NOMO-1 treated with dmso at 0.1 percent for 144 hours (cell line): ENCODE data around the gene CCDC87.
"Not testable (repeated sequence)": the region's sequence is repeated elsewhere in the genome, so short reads cannot be mapped to it uniquely, and the experiment has no call there.

Experiments used
- DNase-seq: peaks from one replicate; lab custom pipeline; 2025; ENCODE audit not compliant: unreplicated experiment; lab: John Stamatoyannopoulos, UW

Gene CCDC87

DNA sequence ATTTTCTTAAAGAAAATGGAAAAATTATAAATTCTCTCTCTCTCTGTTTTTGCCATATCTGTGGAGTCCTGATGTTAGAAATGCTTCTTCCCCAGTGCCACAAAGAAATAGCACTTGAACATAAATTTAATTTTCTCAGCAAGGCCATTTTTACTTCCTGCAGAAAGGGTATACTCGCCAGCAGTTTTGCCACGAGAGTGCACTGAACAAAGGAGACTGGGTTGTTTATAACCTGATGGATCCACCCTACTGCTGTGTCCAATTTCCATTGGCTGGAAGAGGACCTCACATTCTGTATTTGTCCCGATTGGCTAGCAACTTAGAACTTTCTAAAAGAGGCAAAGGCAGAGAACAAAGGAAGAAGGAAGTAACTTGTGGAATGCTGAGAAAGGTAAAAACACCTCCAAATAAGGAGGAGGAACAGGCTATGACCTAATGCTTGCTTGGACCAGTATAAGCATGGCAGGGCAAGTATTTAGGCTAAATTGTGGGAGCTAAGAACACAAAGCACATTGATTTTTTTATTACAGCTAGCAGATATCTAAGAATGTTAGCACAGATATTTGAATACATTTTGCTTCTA, 10.2 kb downstream of the CCDC87 start:
- not testable (repeated sequence) for DNase-seq

DNA sequence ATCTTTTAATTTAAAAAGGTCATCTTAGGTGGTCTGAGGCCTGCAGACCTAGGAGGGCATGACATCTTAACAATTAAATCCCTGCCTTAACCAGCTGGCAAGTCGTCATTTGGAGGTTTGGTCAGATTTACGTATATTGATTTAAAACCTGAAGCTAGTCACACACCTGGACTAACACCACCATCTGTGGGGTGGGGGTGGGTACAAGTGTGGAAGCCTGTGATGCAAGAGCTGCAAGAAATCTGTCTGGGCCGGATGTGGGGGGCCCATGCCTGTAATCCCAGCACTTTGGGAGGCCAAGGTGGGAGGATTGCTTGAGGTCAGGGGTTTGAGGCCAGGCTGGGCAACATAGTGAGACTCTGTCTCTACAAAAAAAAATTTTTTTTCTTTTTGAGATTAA, 11.6 kb downstream of the CCDC87 start:
- DNase-seq: no peak

DNA sequence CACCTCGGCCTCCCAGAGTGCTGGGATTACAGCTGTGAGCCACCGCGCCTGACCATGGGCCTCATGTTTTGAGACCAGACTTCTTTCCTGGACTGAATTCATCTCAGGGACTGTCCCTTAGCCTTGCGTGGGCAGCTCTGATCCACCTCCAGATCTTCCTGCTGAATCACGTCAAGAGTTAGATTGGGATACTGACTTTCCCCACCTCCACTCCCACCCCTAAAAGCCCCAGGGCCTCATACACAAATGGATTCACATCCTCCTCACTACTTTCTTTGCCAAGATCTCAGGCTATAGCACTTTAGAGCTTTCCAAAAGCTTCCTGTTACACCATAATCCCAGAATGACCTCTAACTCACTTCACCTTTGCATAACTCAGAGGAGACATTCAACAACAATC, 12.1 kb downstream of the CCDC87 start:
- DNase-seq: no peak

DNA sequence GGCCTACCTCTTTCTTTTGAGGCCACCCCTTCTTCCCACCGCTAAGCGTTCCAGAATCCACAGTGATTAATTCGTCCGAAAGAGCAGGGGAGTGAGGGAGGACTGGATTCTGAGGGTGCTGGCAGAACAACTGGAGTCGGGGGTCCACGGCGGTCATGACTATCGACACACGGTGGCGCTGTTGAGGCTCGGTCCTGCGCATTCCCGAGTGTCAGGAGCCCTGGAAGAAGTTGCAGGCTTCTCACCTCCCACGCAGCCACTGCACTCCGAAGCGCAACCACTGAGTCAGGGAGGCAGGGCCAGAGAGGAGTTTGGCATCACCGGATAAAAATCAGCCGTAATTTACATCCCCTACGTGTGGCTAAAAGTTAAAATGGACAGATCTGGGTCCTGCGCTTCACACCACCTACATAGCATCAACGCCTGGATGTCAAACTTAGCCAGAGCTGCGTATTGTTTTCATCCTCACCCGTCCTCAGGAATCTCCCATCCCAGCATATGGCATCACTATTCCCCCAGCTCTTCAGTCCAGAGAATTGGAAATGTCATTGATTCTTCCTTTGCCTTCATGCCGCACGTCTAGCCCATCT, 13.8 kb downstream of the CCDC87 start:
- DNase-seq: peak; percentile 27

DNA sequence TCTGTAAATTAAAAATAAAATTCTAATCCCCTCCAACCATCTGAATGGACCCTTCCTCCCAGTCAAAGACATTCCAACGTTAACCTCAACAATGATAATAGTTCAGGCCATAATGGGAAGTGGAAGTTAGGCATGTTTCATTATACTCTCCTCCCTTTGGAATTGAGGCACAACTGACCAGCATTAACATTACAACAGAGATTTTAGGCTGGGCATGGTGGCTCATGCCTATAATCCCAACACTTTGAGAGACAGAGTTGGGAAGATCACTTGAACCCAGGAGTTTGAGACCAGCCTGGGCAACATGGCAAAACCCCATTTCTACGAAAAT, 22.0 kb downstream of the CCDC87 start:
- no peak for DNase-seq

DNA sequence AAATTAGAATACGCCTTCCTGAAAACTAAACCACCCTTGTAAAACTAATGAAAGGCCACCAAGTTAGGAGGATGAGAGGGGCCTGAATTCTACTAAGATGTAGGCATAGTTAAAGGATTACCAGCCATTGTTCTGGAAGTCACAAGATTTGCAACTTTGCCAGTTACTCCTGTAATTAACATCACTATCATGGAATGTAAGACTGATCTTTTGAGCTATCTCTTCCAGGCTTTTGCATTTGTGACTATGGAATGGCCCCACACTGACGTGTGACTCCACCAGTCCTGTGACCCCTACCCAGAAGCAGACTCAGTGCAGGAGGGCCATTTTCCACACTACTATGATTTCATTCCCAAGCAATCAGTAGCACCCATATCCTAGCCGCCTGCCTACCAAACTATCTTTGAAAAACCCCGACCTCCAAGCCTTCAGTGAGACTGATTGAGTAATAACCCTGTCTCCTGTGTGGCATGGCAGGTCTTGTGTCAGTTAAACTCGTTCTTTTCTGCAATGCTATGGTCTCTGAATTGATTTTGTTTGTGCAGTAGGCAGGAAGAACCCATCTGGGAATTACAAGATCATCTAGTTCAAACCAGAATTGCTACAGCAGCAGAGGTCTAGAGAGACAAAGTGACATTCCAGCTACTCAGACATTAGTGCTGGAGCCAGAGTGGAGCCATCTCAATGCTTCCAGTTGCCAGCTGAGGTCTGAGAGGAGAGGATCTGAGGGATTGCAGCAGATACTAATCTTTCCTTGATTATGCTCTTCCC, 22.6 kb downstream of the CCDC87 start:
- no peak for DNase-seq

DNA sequence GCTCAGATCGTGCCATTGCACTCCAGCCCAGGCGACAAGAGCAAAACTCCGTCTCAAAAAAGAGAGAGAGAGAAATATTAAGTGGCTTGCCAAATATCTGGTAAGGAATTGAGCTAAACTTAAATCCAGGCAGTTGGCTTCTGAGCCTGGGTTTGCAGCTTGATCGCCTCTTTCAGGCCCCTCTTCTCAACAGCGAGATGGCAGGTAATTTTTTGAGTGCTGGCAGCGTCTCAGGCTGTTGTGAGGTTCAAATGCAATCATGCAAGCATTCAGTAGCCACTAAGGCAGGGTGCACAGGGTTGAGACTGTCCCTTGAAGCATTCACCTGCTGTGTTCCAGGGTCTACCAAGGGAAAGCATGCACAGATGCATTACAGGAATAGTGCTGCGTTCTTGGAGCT, 23.8 kb downstream of the CCDC87 start:
- no peak for DNase-seq

DNA sequence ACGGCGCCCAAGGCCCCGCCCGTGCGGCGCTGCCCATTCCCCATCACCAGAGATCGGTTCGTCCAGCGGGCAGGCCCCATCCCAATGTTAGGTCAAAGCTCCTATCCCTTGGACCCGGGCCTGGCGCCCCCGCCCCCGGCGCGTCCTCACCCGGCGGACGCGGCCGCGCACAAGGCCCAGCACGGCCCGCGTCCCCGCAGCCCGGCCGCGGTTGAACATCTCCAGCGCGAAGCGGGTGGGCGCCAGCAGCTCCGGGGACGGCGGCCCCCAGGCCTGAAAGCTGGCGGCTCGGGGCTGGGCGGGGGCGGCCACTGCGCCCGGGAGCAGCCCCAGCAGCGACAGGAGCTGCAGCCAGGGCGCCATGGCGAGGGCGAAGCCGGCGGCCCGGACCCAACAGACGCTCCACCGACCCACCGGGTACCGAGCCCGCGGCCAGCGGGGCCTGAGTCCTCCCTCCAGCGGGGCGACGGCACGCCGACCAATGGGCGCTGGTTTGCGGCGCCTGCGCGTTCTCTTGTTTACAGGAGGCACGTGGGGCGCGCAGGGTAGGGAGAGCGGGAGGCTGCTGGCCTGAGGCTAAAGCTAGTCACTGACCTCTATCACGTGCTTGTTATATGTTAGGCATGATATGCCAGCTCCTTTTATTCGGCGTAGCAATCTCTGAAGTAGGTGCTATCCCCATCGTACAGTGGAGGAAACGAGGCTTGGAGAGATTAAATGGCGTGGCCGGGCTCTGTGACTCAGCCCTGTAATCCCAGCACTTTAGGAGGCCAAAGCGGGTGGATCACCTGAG, 24.5 kb downstream of the CCDC87 start, which contains the start of gene CTSF:
Gene CTSF, minus strand, starts transcription at position 483 of the 793 bp plus-strand sequence. Its CDS starts 120 bp downstream, at position 363.
- DNase-seq: peak; percentile 26

DNA sequence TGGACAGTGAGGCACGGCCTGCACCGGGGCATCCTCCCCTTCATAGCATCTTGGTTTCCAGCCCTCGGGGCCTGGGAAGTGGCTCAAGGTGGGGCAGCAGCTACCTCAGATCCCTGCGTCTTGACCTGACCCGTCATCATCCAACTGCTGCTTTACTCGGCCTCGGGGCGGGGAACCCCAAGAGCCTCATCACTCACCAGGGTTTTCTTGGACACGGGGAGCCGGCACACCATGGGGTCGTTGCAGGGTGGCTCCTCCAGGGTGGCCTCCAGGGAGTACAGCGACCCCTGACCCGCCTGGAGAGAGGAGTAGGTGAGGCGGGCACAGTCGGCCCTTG, 25.1 kb downstream of the CCDC87 start:
- DNase-seq: no peak

DNA sequence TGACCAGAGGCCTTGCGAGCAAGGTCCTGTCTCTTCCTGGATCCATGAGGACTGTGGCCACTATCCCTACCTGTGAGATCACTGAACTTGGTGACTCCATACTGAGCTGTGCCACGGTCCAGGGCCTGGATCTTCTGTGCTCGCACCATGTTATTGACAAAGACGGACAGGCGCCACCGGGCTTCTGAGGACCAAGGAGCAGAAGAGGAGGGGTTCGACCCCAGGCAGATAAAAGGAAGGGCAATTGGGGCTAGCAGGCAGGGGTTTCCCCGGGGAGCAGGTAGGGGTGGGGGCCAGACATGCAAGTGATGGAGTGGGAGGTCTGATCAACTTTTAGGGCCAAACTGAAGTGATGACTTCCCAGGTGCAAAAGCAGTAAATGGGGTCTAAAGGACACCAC, 26.6 kb downstream of the CCDC87 start:
- no peak for DNase-seq

DNA sequence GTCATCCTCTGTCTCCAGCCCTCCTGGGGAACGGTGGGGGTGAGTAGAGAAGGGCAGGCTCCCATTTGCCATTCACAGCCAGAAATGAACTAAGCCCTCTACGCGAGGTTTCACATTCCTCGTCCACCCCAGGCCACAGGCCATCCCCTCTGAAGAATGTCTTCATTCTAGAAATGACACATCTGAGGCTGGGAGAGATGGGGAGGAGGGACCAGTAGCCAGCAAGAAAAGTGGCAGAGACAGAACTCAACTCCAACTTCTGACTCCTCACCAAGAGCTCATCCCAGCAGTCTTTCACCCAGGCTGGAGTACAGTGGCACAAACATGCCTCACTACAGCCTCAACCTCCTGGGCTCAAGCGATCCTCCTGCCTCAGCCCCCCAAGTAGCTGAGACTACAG, 27.9 kb downstream of the CCDC87 start:
- DNase-seq: no peak

DNA sequence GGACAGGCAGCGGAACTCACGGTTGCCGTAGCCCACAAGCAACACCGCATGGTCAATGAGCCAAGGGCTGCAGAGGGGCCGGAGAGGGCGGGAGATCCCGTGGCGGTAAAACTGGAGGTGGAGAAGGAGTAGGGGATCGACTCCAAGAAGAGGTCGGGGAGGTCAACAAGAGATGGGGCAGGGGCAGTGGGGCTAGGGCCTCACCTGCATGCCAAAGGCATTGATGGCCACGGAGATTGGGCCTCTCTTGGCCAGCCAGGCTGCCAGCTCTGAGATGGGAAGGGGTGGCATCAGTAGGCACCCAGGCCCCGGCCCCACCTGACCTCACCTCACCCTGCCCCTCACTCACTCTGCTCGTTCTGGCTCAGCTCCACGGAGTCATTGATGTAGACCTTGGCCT, 28.3 kb downstream of the CCDC87 start:
- DNase-seq: no peak

DNA sequence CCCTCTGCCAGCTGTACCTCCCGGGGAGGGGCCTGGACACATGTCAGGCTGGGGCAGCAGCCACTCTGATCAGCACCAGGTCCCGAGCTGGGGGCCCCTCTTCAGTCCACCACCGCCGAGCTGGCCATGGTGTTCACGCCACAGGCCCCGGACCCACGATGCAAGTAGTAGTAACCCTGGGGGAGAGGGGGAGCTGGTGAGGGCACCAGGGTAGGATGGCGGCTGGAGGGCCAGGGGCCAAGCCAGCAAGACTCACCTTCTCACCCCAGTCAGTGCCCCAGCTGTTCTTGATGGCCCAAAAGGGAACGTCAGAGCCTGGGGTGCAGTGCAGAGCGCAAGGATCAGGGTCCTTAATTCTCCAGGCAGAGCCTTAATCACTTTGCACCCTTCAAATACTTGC, 29.0 kb downstream of the CCDC87 start:
- DNase-seq: no peak

DNA sequence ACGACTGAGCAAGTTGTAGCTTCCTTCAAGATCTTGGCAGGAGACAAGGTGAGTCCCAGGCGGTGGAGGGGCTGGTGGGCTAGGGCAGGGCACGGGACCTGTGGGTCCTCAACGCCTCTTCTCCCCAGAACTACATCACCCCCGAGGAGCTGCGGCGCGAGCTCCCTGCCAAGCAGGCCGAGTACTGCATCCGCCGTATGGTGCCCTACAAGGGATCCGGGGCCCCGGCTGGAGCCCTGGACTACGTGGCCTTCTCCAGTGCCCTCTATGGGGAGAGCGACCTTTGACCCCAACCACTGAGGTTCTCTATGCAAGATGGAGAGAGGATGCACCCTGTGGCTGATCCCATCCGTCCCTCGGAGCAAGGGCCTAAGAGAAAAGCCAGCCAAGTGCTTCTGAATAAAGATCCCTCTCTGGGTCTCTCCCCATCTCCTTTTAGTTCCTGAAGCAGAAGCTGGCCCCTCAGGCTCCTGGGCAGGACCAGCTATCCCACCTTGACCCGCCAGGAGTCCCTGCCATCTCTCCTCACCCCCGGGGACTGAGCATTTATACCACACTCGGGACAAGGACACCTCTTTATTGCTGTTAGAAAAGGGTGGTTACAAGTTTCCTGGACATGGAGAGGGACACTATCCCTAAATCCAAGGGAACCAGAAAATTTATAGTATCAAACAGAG, 29.8 kb downstream of the CCDC87 start:
- no peak for DNase-seq

DNA sequence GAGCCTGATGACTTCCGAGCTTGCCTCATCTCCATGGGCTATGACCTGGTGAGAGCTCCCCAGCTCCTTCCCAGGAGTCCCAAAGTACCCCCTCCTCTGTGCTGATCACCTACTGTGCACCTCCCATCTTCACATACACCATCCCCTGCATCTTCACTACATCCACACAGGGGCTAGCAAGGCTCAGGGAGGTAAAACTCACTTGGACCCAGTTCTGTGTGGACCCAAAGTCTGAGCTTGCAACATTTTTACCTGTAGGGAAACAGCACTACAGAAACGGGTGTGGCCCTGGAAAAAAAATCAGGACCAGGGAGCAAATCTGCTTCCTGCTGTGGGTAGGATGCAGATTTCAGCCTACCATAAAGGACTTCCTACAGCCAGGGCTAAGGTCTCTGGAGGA, 30.6 kb downstream of the CCDC87 start:
- no peak for DNase-seq

DNA sequence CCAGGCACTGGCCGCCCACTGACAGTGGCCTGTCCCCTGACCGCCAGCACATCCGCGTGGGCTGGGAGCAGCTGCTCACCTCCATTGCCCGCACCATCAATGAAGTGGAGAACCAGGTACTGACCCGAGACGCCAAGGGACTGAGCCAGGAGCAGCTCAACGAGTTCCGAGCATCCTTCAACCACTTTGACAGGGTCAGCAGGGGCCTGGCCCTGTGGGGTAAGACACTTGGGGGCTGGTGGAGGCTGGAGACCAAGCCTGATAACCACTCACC, 31.0 kb downstream of the CCDC87 start:
- DNase-seq: no peak

DNA sequence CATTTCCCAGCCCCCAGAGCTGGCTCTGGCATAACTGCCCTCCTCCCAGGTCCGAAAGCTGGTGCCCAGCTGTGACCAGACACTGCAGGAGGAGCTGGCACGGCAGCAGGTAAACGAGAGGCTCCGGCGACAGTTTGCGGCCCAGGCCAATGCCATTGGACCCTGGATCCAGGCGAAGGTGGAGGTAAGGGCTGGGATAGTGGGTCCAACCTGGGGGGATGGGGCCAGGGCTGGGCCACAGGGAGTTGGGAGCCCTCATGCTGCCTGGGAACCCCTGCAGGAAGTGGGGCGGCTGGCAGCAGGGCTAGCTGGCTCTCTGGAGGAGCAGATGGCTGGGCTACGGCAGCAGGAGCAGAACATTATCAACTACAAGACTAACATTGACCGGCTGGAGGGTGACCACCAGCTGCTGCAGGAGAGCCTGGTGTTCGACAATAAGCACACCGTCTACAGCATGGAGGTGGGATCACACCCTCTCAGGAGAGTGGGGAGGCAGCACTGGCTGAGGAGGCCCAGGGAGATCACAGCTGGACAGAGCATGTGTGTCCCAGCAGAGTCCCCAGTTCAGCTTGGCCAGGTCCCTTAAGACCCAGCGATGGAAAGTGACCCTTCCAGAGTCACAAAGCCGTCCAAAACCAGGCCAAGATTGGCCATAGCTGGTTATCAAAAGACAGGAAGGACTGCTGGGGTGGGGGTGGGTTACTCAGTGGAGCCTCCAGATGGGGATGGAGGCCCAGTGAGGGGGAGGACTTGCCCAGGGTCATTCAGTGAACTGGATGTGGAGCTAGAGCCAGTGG, 31.5 kb downstream of the CCDC87 start:
- DNase-seq: no peak

DNA sequence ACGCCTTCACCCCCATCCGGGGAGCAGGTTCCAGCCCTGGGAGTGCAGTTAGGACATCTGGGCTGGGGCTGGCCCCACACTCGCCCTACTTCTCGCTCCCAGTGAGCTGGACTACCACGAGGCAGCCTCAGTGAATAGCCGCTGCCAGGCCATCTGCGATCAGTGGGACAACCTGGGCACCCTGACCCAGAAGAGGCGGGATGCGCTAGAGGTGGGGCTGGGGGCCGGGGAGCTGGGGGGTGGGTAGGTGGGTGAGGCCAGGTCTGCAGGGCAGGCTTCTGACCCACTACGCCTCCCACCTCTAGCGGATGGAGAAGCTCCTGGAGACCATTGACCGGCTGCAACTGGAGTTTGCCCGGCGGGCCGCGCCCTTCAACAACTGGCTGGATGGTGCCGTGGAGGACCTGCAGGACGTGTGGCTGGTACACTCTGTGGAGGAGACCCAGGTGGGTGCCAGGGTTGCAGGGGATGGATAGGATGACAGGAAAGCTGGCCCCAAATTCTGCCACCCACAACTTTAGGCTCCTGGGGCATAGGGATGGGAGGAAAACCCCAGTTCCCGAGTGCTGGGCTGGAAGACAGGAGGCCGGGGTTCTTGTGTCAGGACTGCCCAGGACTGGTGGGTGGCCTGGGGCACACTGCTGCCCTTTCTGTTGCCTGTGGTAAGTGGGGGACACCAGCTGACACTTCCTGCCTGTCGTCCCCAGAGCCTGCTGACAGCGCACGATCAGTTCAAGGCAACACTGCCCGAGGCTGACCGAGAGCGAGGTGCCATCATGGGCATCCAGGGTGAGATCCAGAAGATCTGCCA, 32.8 kb downstream of the CCDC87 start:
- DNase-seq: no peak

DNA sequence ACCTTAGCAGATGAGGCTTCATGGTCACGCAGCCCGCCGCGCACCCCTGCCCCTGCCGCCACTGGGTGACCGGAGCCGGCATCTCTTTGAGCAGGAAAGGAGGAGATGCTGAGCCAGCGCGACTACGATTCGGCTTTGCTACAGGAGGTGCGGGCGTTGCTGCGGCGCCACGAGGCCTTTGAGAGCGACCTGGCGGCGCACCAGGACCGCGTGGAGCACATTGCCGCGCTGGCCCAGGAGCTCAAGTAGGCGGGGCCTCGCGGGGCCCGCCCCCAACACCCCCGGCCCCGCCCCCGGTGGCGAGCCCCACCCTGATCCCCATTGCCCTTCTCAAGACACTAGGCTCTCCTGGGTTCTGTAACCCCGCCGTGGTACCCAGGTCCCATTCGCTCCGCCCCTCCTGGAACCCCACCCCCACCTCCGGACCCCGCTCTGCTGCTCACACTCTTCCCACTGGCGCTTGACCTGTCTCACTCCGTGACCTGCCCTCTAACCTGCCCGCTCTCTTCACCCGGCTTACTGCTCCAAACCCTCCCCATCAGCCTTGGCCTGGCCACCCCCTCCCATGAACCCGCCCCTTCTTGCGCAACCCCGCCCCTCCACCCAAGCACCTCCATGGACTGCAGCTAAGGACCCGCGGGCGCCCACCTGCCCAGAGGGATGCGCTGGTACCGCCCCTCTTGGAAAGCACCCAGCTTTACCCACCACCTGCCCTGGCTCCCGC, 33.6 kb downstream of the CCDC87 start:
- no peak for DNase-seq
